SW480 (cell line): ENCODE measurements around the gene LIPG.
"Not testable (repeated sequence)": the region's sequence is repeated elsewhere in the genome, so short reads cannot be mapped to it uniquely, and the experiment has no call there.

Experiments
- DNase-seq: peaks from one replicate; pipeline ENCODE4 v3.0.0-alpha.2; 2016; ENCODE audit warnings: low spot score

The LIPG gene

DNA sequence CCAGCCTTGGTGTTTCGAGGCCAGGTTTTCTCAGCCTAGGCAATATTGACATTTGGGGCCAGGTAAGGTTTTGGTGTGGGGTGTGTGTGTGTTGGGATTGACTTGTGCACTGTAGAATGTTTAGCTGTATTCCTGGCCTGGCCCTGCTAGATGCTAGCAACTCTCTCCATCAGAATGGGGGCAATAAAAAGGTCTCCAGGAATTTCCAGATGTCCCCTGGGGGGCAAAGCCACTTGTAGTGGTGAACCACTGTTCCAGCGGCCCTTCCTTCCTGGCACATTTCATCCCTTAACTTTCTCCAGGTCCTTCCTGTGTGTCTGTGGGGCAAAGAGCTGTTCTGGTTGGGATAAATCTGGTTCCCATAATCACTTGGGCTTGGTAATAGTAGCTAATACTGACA, 12.0 kb downstream of the LIPG start:
- no peak for DNase-seq

- DNase-seq, result not testable (repeated sequence)
Observed at GRCh38 chr18:49579041-49579440, 17.2 kb downstream of the LIPG start.

DNA sequence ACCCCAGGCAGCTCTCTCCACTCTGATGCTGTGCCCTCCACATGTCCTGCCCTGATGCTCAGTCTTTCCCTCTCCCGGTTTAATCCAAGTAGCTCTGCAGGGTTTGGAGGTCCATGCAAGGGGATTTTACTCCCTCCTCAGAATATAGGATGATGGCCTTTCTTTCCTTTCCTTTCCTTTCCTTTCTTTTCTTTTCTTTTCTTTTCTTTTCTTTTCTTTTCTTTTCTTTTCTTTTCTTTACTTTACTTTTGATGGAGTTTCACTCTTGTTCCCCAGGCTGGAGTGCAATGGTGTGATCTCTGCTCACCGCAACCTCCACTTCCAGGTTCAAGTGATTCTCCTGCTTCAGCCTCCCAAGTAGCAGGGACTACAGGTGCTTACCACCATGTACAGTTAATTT, 17.7 kb downstream of the LIPG start:
- not testable (repeated sequence) for DNase-seq

DNA sequence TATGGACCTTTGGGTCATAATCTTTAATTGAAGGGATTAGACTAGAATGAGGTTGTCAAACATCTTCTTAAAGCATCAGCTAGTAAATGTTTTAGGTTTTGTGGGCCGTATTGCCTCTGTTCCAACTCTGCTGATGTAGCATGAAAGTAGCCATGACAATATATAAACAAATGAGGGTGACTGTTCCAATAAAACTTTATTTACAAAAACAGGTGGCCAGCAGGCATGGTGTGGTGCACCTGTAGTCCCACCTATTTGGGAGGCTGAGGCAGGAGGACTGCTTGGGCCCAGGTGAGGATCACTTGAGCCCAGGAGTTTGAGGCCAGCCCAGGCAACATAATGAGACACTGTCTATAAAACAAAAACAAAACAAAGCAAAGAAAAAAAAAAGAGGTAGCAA, 18.4 kb downstream of the LIPG start:
- DNase-seq, result no peak

- no peak for DNase-seq
Observed at GRCh38 chr18:49581371-49581770, 19.5 kb downstream of the LIPG start.

DNA sequence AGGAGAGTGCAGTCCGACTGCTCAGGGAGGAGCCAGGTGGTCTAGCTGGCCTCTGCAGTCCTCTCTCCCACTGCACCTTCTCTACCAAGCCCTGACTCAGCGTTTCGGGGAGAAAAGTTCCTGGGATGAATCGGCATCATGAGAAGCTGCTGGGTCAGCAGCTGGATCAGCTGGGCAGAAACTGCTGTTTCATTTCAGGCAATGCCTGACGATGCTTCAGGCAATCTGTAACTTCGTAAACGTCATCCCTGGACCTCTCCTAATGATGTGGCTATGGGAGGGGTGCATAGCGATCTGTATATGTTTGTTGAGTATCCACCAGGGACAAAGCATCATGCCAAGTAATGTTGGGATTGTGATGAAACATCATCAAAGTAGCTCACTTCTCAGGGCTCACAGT, 20.7 kb downstream of the LIPG start:
- no peak for DNase-seq

DNA sequence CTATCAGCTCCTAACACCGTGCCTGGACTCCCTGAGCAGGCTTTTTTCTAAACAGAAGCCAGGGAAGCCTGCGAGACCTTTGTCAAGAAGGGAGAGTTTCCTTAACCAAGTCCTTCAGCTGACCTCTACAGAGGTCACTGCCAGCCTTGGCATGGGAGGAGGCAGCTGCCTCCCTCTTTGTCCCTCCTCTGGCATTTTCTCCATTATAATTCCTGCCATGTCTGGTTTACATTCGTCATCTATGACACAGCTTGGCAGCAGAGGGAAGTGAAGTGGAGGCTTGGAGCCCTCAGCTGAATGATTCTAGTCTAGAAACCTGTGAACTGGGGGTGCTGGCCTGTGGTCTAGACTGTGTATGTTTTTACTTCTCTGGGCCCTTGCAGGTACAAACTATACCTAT, 22.5 kb downstream of the LIPG start:
- DNase-seq, result no peak

- not testable (repeated sequence) for DNase-seq
Observed at GRCh38 chr18:49584951-49585350, 23.1 kb downstream of the LIPG start.

- no peak for DNase-seq
Observed at GRCh38 chr18:49585781-49586663, 24.2 kb downstream of the LIPG start.

DNA sequence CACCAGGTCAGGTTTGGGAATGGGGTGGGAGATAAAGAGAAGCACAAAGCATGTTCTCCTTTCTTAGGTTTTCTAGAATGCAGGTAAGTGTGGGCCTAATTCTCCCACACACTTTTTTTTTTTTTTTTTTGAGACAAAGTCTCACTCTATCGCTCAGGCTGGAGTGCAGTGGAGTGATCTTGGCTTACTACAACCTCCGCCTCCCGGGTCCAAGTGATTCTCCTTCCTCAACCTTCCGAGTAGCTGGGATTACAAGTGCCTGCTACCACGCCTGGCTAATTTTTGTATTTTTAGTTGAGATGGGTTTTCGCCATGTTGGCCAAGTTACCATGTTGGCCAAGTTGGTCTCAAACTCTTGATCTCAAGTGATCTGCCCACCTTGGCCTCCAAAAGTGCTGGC, 26.3 kb downstream of the LIPG start:
- no peak for DNase-seq

GRCh38 chr18:49588971-49589370, 27.1 kb downstream of the LIPG start:
- DNase-seq, result no peak

DNA sequence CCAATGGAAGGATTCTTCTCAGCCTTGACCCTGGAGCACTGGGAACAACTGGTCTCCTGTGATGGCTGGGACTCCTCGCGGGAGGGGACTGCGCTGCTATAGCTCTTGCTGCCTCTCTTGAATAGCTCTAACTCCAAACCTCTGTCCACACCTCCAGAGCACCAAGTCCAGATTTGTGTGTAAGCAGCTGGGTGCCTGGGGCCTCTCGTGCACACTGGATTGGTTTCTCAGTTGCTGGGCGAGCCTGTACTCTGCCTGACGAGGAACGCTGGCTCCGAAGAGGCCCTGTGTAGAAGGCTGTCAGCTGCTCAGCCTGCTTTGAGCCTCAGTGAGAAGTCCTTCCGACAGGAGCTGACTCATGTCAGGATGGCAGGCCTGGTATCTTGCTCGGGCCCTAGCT, 28.8 kb downstream of the LIPG start:
- no peak for DNase-seq

- DNase-seq, result no peak
Observed at GRCh38 chr18:49591271-49591670, 29.4 kb downstream of the LIPG start.

GRCh38 chr18:49591775-49592174, 29.9 kb downstream of the LIPG start:
- peak; percentile 7 for DNase-seq

DNA sequence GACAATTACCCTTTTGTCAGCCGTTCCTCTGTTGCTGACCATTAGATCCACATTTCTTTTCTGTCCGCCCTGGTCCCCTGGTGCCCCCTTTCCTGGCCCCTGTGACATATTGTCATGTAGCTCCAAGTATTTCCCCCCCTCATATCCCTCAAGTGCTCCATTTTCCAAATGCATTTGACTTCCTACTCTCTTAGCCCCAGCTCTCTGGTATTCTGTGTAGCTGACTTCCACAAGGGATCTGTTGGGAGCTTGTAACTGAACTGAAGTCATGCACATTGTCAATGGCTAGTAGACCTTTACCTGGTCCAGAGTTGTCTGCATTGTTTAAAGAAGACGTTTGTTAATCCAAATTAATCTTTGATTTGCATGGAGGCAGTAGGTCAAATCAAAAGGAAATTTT, 34.8 kb downstream of the LIPG start:
- DNase-seq, result no peak

- DNase-seq, result no peak
Observed at GRCh38 chr18:49597157-49597931, 35.5 kb downstream of the LIPG start.

- DNase-seq, result no peak
Observed at GRCh38 chr18:49601211-49601610, 39.4 kb downstream of the LIPG start.

GRCh38 chr18:49608366-49609255, 46.8 kb downstream of the LIPG start:
- DNase-seq, result no peak

- DNase-seq, result peak; percentile 11
Observed at GRCh38 chr18:49609256-49610021, 47.6 kb downstream of the LIPG start.

DNA sequence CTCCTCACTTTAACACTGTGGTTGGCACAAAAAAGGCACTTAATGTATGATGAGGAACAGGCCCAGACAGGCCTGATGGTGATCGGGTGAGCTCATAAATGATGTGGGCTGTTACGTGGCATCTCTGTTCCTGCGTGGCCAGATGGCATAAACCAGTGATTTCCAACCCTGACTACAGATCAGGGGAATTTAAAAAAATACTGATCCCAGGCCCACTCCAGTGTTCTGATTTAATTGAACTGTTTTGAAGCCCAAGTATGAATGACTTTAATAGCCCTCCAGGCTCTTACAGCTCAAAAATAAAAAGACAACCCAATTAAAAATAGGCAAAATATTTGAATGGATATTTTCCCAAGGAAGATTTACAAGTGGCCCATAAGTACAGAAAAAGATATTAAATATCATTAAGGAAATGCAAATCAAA, 48.2 kb downstream of the LIPG start:
- no peak for DNase-seq

DNA sequence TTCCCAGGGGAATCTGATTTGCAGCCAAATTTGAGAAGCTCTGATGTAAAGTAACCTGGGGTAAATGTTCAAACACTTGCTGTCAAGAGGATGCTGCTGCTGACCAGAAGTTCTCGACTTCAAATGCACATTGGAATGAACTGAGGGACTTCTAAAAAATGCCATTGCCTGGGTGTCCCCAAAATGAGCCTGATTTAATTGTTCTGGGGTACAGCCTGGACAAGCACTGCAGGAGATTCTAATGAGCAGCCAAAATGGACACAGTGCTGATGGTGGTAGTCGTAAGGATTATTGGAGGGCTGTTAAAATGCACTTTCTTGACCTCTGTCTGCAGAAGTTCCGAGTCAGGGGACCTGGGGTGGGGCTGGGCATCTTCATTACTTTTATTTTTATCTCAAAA, 49.5 kb downstream of the LIPG start:
- no peak for DNase-seq
